BJ (cell line): Measurements from ENCODE around the gene PRKG1. TPM values are rescaled to one million over a fixed set of nuclear protein-coding genes. Genes with fewer than 3 reads are reported as not detected.

Source experiments
- CTCF ChIA-PET: fragments of 350-600 bp; formaldehyde crosslinking; extraction: SDS; loops from one replicate; lab custom pipeline; 2021; ENCODE audit warnings: antibody characterized with exemption, inconsistent platforms; lab: Yijun Ruan, JAX
- POLR2A ChIA-PET: fragments of 300-600 bp; sonication (Branson Sonifier 250); formaldehyde crosslinking; extraction: SDS; loops from one replicate; lab custom pipeline; 2021; ENCODE audit warnings: antibody characterized with exemption; lab: Charles Lee
- DNase-seq: peaks from one replicate; pipeline ENCODE4 v3.0.0-alpha.2; 2011; ENCODE audit warnings: low read depth
- H3K27me3 ChIP-seq: 2 replicates; pipeline ENCODE4 v1.6.0; 2011; ENCODE audit warnings: low read length; ENCODE audit not compliant: control insufficient read depth, insufficient read depth
- H3K36me3 ChIP-seq: 2 replicates; pipeline ENCODE4 v1.5.1; 2011; ENCODE audit warnings: low read length; ENCODE audit not compliant: control insufficient read depth, insufficient read depth
- H3K4me3 ChIP-seq: 2 replicates; pipeline ENCODE4 v1.5.1; 2011; ENCODE audit warnings: low read depth, mild to moderate bottlenecking, control low read depth, low read length
- CTCF ChIP-seq: IDR thresholded peaks from 2 replicates; pipeline ENCODE4 v1.5.1; 2011; ENCODE audit warnings: low read depth, mild to moderate bottlenecking, control low read depth, inconsistent platforms, low read length, moderate library complexity; ENCODE audit not compliant: insufficient read depth
- polyA plus RNA-seq: library from polyadenylated mRNA; depleted of rRNA; stranded (reverse); fragments of >200 nt; gene quantifications from 2 replicates; pipeline ENCODE4 v1.2.3, GENCODE V29; 2011

The PRKG1 gene
- polyA plus RNA-seq, 1 experiment: 9.7 TPM

GRCh38 chr10:51048792-51049191 lies 25.5 kb upstream of the PRKG1 start:
- H3K4me3 ChIP-seq: no peak overlapping the region
- no peaks in the 10 kb centered on the region for H3K36me3 ChIP-seq
- H3K27me3 ChIP-seq: no peaks in the 10 kb centered on the region
- ChIA-PET CTCF (interaction anchor here (0.6 to 1.8 kb wide), 3 partner anchors 15 to 281 kb away, joined by 3 to 5 read pairs (median 3); no protein-coding TSS in a partner anchor), POLR2A (no interaction called here)
- no peak for DNase-seq
- TF ChIP-seq CTCF: no peak

GRCh38 chr10:51052163-51052562 lies 22.1 kb upstream of the PRKG1 start:
- Histone ChIP-seq H3K27me3 (no peaks in the 10 kb centered on the region), H3K4me3 (no peak overlapping the region), H3K36me3 (no peaks in the 10 kb centered on the region)
- CTCF ChIA-PET: no interaction called here
- no peak for DNase-seq
- POLR2A ChIA-PET: no interaction called here
- TF ChIP-seq CTCF: no peak

- POLR2A ChIA-PET: no interaction called here
- no peak for DNase-seq
- H3K4me3 ChIP-seq: no peak overlapping the region
- no peaks in the 10 kb centered on the region for H3K27me3 ChIP-seq
- no peak for TF ChIP-seq CTCF
- no peaks in the 10 kb centered on the region for H3K36me3 ChIP-seq
- CTCF ChIA-PET: no interaction called here
Measured at GRCh38 chr10:51057925-51058324, 16.4 kb upstream of the PRKG1 start.

GRCh38 chr10:51063166-51063565 lies 11.1 kb upstream of the PRKG1 start:
- CTCF ChIA-PET: interaction anchor here (0.6 to 3.1 kb wide), 21 partner anchors 9 to 1153 kb away, joined by 3 to 30 read pairs (median 4); no protein-coding TSS in a partner anchor

More at GRCh38 chr10:51063166-51063565, 11.1 kb upstream of the PRKG1 start:
- no peak for TF ChIP-seq CTCF
- POLR2A ChIA-PET: interaction anchor here (0.6 kb wide), 1 partner anchor 689 kb away, joined by 6 read pairs; no protein-coding TSS in a partner anchor
- DNase-seq: no peak
- Histone ChIP-seq H3K4me3 (no peak overlapping the region), H3K36me3 (no peaks in the 10 kb centered on the region), H3K27me3 (no peaks in the 10 kb centered on the region)
